GM21390 (cell line): ENCODE data around the gene STYK1.
"Not testable (repeated sequence)": the region's sequence is repeated elsewhere in the genome, so short reads cannot be mapped to it uniquely, and the experiment has no call there.

Experiments
- ATAC-seq: cut with Tn5 transposase; IDR thresholded peaks from one replicate; pipeline ENCODE4 v1.9.1; 2021; ENCODE audit not compliant: unreplicated experiment

Gene STYK1

GRCh38 chr12:10623131-10623530, 50.7 kb downstream of the STYK1 start:
- ATAC-seq, result no peak

DNA sequence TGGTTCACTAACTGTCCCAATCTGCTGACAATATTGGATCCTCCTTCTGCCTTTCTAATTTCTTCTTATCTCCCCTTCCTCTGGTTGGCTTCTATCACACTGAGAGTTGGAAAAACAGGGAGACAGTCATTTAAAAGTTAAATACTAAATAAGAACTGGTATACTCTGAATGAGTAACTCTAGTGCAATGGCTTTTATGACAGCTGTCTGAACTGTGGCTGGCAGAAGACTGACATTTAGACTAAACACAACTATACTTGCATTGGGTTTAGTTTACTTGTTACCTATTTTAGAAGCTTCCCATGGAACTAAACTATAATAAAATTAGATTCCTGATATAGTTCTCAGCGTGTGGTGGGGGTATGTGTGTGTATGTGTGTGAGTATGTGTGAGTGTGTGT, 52.6 kb downstream of the STYK1 start:
- no peak for ATAC-seq

DNA sequence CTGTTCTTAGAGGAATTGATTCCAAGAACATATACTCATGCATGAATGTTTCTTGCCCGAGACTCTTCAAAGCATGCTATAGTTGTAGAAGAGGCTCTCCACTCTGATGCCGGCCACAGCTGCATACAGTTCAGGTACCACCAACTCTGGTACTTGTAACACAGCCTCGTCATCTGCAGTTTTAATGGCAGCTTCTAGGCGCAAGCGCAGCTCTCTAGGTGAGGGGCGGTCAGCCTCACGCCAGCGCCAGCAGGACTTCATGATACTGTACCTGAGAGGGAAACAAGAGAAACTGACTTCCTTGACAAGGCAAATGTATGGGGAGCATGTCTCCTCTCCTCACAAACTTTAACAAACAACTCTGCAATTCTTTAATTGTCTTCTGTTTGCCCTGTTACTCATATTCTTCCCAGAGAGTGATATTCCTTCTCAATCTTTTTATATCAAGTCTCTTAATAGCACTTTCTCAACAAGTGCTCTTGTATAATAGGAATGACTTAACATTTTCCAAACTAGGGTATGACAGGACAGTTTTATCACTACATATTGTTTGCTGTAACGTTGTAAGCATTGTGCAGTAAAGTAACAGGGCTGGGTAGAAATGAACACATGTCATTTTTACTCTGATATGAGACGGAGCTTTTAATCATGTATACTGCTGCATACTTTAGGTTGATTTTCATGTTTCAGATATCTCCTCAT, 53.6 kb downstream of the STYK1 start:
- no peak for ATAC-seq

DNA sequence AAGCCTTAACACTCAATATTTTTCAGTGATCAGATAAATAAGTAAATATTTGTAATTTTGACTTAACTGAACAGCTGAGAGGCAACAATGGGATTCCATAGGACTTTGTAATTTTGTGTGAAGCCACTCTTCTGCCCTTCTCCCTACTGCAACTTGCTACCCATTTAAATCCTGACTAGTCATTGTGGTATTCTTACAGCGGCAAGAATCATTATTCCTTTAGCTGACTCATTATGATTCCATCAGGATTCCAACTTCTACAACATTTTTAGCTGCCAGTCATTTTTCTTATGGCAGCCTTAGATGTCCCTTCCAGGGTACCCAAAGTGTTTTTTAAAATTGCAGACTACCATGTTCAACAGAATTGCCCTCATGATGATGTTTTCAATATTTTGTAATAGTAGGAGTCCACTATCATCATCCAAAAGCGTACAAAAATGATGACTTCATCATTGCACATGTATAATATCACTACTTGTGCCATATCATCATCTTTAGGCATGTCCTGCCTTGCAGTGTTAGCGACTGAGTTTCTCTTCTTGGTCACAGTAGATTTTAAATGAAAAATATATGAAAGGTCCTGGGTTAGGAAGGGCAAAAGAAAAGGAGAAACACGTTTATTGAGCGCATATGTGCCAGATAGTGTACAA, 55.4 kb downstream of the STYK1 start:
- ATAC-seq, result no peak

DNA sequence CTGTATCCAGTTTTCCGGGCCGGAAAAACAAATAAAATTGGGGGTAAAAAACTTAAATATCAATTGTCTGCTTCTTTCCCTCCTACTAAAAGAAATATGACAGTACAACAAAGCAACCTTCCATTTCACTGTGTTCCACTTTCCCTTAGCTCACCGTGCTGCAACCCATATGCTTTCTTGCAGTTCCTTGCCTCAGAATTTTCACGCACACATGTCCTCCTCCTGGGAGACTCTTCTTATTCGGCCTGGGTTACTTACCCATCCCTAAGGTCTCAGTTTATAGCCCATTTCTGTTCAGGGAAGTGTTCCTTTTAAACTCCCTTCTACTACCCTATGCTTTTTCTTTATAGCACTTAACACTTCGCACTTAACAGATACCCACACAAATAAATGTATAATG, 56.0 kb downstream of the STYK1 start:
- ATAC-seq, result no peak

- no peak for ATAC-seq
These were observed 58.3 kb downstream of the STYK1 start for GRCh38 chr12:10615532-10615931.

DNA sequence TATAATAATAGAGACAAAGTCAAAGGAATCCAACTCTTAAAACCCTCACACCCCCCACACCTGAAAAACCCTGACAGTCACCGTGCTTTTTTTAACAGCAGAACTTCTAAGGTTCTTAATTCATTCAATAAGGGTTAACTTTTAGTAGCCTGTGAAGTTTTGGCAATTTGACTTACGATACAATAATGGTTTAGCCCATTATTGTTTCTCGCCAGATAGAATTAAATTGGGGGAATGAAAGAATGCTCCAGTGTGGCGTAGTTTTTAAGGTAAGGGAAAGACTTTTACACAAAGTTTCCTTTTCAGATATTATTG, 59.8 kb downstream of the STYK1 start:
- peak; percentile 9 for ATAC-seq

DNA sequence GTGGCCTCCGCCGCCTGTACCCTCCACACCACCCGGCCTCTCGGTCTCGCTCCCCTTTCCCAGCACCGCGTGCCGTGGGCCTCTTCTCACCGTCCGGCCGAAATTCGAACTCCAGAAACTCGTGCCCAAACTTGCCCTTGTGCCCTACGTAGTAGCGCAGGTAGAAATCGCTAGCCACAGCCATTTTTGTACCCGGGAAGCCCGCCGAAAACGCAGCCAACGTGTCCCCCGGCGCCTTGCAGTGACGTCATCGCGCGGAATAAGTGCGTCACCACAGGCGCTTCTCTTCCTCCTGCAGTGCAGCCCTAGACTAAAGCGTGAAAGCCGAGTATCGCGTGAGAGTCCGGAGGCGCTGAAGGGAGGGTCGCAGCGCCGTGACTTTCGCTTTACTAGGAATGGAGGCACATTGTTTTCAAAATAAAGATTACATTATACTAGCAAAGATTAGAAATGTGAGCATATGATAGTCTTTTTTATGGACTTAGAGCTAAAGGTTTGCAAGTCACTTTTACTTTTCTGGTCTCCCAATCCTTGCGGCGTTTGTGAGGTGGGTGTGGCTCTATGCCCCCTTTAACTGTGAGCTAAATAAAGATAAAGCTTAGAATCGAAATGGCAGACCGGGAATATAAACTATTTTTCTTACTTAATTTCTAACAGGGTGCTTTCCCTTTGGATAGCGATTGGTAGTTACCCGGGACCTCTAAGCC, 60.4 kb downstream of the STYK1 start, which contains the start of gene MAGOHB:
MAGOHB (minus strand) TSS at position 261 of the 707 bp plus-strand sequence; CDS start at position 184, 77 bp downstream.
- peak; percentile 95 for ATAC-seq

DNA sequence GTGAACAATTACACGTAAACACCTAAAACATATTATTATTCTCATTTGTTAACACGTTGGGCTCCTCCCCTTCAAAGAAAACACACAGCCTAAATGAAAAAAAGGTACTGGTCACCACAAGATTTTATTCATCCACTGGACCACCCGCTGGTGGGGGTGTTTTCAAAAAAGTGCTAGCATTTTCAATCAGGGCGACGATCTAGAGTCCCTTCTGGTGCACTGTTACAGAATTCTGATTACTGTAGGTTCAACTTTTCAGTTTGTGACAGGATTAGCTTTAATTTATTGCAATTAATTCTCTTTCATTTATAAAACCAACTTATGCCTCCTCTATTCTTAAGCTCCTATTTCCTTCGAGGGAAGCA, 60.9 kb downstream of the STYK1 start:
- peak; percentile 6 for ATAC-seq

GRCh38 chr12:10612110-10612509, 61.7 kb downstream of the STYK1 start:
- no peak for ATAC-seq

GRCh38 chr12:10611258-10611657, 62.6 kb downstream of the STYK1 start:
- ATAC-seq, result not testable (repeated sequence)

DNA sequence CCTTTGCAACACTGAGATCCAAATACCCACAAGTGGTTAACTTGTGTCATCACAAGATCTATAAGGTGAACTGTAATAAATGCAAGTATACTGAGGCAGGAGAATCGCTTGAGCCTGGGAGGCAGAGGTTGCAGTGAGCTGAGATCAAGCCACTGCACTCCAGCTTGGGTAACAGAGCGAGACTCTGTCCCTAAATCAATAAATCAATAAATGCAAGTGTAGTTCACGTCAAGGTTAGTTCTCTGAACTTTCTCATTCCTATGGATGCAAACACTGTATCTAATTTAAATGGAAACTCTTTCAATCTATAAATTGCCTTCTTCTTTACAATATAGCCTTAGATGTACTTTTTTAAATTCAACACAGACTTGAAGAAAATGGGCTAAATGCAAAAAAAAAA, 63.7 kb downstream of the STYK1 start:
- ATAC-seq, result no peak

DNA sequence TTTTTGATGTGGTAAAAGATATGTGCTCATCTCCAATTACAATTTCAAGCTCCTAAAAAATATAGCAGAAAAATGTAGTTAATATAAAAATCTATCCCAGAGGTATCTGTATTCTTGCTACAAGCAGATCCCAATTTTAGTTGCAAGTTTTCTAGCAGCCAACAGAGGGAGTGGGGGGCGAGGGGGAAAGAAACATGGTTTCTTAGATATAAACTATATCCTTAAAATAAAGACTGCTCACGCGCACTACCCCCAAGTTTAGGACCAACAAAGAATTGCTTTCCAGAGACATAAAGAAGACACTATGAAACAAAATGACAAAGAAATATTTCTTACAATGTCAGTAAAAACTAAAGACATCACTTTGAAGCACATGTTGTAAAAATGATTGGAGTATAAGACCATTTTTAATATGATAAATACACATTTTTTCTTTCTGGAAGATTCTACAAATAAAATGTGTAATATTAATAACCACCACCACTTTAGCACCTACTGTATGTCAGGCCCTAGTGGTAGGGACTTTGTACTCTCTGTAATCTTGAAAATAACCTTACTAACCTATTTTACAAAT, 65.9 kb downstream of the STYK1 start:
- ATAC-seq, result no peak

- ATAC-seq, result no peak
These were observed 72.0 kb downstream of the STYK1 start for GRCh38 chr12:10601860-10602259.

- ATAC-seq, result no peak
These were observed 72.9 kb downstream of the STYK1 start for GRCh38 chr12:10600988-10601387.

GRCh38 chr12:10595881-10596280, 78.0 kb downstream of the STYK1 start:
- no peak for ATAC-seq

- ATAC-seq, result no peak
These were observed 82.9 kb downstream of the STYK1 start for GRCh38 chr12:10590966-10591365.

GRCh38 chr12:10584415-10584814, 89.4 kb downstream of the STYK1 start:
- ATAC-seq, result no peak

DNA sequence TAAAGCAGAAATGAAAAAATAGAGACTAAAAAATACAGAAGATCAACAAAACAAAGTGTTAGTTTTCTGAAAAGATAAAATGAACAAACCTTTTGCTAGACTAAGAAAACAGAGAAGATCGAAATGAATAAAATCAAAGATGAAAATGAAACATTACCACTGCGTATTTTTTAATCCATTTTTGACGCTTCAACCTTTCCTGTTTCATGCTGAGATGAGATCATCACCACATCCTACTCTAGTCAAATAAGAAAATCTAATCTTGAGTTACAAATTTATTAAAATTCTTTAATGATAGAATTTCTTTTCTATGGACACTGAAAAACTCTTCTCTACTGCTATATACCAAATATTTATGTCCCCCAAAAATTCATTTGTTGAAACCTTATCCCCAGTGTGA, 91.1 kb downstream of the STYK1 start:
- no peak for ATAC-seq

- not testable (repeated sequence) for ATAC-seq
These were observed 91.7 kb downstream of the STYK1 start for GRCh38 chr12:10582133-10582532.

- no peak for ATAC-seq
These were observed 99.5 kb downstream of the STYK1 start for GRCh38 chr12:10574307-10574706.

GRCh38 chr12:10572021-10572490, 101.8 kb downstream of the STYK1 start:
- not testable (repeated sequence) for ATAC-seq
